Measurements from ENCODE around the gene SLCO3A1.

SLCO3A1 gene

GRCh38 chr15:91997163-91997562 is 143.7 kb downstream of the SLCO3A1 start:
- DNase-seq (ENCODE audit: low read depth in 1 of 2, low spot score in 1 of 2): no peak

GRCh38 chr15:92000709-92001108 is 147.2 kb downstream of the SLCO3A1 start:
- DNase-seq (ENCODE audit: low read depth in 1 of 2, low spot score in 1 of 2): no peak

GRCh38 chr15:92001307-92001706 is 147.8 kb downstream of the SLCO3A1 start:
- no peak for DNase-seq (ENCODE audit: low read depth in 1 of 2, low spot score in 1 of 2)

GRCh38 chr15:92002666-92003065 is 149.2 kb downstream of the SLCO3A1 start:
- DNase-seq (ENCODE audit: low read depth in 1 of 2, low spot score in 1 of 2): no peak

GRCh38 chr15:92003515-92004067 is 150.1 kb downstream of the SLCO3A1 start:
- no peak for DNase-seq (ENCODE audit: low read depth in 1 of 2, low spot score in 1 of 2)

- no peak for DNase-seq (ENCODE audit: low read depth in 1 of 2, low spot score in 1 of 2)
Observed at GRCh38 chr15:92005154-92005553, 151.6 kb downstream of the SLCO3A1 start.

GRCh38 chr15:92006186-92007028 is 152.9 kb downstream of the SLCO3A1 start:
- DNase-seq (ENCODE audit: low read depth in 1 of 2, low spot score in 1 of 2): no peak

- DNase-seq (ENCODE audit: low read depth in 1 of 2, low spot score in 1 of 2): no peak
Observed at GRCh38 chr15:92009162-92009561, 155.7 kb downstream of the SLCO3A1 start.

GRCh38 chr15:92011611-92012367 is 158.3 kb downstream of the SLCO3A1 start:
- no peak for DNase-seq (ENCODE audit: low read depth in 1 of 2, low spot score in 1 of 2)

- DNase-seq (ENCODE audit: low read depth in 1 of 2, low spot score in 1 of 2): no peak
Observed at GRCh38 chr15:92012368-92012629, 158.8 kb downstream of the SLCO3A1 start.

GRCh38 chr15:92012881-92013280 is 159.4 kb downstream of the SLCO3A1 start:
- DNase-seq (ENCODE audit: low read depth in 1 of 2, low spot score in 1 of 2): no peak

- no peak for DNase-seq (ENCODE audit: low read depth in 1 of 2, low spot score in 1 of 2)
Observed at GRCh38 chr15:92014281-92015030, 160.9 kb downstream of the SLCO3A1 start.

- DNase-seq (ENCODE audit: low read depth in 1 of 2, low spot score in 1 of 2): no peak
Observed at GRCh38 chr15:92017882-92018534, 164.5 kb downstream of the SLCO3A1 start.

GRCh38 chr15:92018535-92019239 is 165.2 kb downstream of the SLCO3A1 start:
- DNase-seq (ENCODE audit: low read depth in 1 of 2, low spot score in 1 of 2): no peak

GRCh38 chr15:92019706-92020105 is 166.2 kb downstream of the SLCO3A1 start:
- DNase-seq (ENCODE audit: low read depth in 1 of 2, low spot score in 1 of 2): no peak

GRCh38 chr15:92020207-92020606 is 166.7 kb downstream of the SLCO3A1 start:
- no peak for DNase-seq (ENCODE audit: low read depth in 1 of 2, low spot score in 1 of 2)

- no peak for DNase-seq (ENCODE audit: low read depth in 1 of 2, low spot score in 1 of 2)
Observed at GRCh38 chr15:92020804-92021203, 167.3 kb downstream of the SLCO3A1 start.

- no peak for DNase-seq (ENCODE audit: low read depth in 1 of 2, low spot score in 1 of 2)
Observed at GRCh38 chr15:92021792-92022191, 168.3 kb downstream of the SLCO3A1 start.

- DNase-seq (ENCODE audit: low read depth in 1 of 2, low spot score in 1 of 2): no peak
Observed at GRCh38 chr15:92023965-92024364, 170.5 kb downstream of the SLCO3A1 start.

GRCh38 chr15:92025706-92026270 is 172.3 kb downstream of the SLCO3A1 start:
- DNase-seq (ENCODE audit: low read depth in 1 of 2, low spot score in 1 of 2): no peak

Measured in activated T-helper 1 cell treated with anti-CD3 and anti-CD28 coated beads, Interleukin-2, amount 50 U/mL, for 16 hours (primary cell).